Stimulated activated CD4-positive, alpha-beta T cell treated with anti-CD3 and anti-CD28 coated beads, Interleukin-12 subunit alpha, Interleukin-12 subunit beta, amount 100 ng/mL, for 48 hours (primary cell): Measurements from ENCODE around the gene ZNF462.

Source experiments
- DNase-seq, 3 donors: peaks; one replicate each; pipeline ENCODE4 v3.0.0-alpha.2; 2020; ENCODE audit warnings: low read depth in 2 of 3, low spot score in 1 of 3

The ZNF462 gene

DNA sequence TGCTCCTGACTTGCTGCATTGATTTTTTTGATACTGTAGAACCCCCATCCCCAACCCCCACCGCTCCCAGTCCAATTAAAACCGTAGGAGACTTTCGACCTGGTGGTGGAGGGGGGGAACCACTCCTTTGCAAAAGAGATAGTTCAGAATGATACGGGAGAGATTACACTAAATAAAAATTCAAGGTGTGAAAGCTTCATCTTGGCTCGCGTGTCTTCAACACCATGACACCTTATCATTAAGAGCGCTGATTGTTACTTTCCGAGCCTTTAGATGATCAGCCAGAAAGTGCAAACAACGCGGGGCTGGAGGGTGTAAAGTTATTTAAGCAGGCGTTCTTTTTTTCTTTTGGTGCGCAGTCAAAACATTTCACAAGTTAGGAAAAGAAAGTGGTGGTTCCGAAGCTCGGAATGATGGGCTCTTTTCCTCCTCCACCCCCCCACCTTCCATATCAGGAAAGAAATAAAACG lies 1.3 kb upstream of the ZNF462 start:
- DNase-seq = no peak

DNA sequence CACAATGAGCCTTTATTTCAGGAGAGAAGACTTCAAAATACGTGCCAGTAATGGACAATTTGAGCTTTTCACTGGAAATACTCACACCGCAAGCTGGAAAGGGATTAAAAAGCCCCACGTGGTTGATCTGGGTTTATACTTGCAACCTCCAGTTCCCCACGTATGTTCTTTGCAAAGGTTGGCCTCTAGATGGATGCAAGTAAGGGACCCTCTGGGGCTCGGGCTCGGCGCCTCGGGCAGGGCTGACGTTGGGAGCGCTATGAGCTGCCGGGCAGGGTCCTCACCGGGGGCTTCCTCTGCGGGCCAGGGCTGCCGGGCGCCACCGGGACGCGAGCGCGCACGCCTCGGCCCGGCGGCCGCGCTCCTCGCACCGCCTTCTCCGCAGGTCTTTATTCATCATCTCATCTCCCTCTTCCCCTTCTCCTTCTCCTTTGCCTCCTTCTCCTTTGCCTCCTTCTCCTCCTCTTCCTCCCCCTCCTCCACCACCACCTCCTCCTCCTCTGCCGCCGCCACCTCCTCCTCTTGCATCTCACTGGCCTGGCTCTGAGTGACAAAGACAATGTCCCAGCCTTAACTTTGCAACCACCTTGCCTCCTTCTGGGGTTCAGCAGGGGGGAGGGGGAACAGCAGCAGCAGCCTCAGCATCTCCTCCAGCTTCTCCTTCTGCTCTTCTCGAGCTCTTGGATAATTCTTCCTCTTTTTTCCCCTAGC lies 701 bp upstream of the ZNF462 start:
- no peak for DNase-seq

DNA sequence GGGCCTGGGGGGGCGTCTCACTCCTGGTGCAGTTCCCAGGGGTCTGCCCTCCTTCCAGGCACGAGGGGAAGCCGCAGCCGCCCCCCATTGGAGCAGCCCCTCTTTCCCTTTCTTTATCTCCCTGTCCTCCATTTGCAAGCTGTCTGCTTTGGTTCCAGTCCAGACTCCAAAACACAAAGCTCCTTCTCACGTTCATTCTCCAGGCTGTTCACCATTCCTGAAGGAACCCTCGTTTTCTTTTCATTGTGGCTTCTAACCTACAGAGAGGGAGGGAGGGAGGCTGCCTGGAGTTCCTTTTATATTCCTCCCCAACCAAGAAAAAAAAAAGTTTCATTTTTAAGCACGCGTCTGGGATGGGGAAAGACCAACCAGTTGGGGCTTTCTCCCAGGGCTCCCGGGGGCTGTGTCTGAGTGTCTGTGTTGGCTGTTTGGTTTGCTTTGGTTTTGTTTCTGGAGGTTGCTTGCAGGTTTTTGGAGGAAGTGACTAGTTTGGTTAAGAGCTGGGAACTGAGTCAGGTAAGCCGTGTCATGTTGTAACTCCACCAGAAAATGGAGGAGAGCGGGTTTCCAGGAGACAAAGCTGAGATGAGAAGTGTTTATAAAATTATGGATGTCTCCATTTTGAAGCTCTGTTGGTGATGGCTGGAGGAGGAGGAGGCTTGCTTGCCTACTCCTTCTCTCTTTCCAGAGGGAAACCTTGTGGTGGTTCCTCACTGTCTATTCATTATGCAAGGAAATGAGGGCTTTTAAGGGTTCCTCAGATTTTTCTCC lies 1.6 kb downstream of the ZNF462 start:
- DNase-seq = no peak

DNA sequence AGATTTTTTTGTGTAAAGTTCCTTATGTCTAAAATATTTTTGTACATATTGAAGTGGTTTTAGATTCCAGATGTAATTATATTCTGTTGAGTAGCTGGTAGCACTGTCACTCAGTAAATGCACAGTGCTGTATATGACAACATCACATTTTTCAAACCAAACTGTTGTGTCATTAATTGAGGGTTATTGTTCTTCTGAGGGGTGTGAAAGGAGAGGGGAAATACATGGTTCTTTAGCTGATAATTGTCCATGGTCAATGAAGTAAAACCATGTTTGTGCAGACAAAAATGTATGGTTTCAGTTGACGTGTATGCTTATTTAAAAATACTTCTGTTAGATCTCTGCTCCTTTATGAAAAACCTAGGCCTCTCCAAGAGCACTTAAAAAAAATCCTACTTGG lies 3.3 kb downstream of the ZNF462 start:
- DNase-seq = no peak

DNA sequence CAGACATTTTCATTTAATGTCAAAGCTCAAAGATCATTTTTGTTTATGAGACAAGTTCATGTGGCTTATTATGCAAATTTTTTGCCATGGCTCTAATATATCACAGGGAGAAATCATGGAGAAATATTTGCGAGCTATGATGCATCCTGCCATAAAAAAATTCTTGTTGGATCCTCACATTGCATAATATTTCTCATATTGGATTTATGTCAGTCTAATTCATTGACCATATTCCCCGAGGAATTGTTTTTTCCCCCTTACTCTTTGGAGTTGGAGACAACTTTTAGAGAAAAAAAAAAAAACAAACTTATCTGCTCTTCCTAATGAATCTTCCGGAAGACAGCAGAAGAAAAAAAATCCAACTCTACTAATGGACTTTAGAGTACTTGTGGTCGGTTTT lies 4.3 kb downstream of the ZNF462 start:
- no peak for DNase-seq

DNA sequence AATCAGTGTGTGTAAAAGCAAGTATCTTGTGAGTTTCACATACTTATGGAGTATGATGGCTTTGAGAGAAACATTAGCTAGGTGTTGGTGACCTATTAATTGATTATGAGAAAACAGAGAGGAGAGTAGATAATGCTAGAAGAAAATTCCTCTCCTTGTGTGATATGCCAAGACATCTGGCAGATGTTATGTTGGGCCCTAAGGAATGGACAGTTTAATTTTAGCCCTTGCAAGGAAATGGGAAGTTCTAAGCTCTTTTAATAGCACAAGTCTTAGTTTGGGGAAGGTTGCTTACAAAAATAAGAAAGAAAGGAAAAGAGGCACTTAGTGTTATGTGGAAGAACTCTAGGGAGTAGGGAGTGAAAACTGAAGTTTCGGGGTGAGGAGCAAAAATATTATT lies 5.1 kb downstream of the ZNF462 start:
- DNase-seq = no peak

DNA sequence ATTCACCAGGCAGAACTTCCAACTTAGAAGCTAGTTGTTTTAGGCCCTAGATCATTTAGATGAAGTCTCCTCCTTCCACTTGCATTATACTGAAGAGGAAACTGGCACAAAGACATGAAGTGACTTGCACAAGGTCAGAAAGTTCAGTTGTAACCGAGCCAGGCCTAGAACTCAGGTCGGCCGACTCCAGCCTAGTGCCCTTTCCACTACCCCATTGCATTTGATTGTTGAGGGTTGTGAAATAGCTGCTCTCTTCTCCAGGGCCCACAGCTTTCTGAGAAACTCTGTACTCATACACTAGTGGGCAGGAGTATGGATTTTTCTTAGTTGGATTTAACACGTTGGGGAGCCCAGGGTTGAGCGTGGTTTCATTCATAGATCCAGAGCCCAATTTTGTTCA lies 5.6 kb downstream of the ZNF462 start:
- DNase-seq = no peak

DNA sequence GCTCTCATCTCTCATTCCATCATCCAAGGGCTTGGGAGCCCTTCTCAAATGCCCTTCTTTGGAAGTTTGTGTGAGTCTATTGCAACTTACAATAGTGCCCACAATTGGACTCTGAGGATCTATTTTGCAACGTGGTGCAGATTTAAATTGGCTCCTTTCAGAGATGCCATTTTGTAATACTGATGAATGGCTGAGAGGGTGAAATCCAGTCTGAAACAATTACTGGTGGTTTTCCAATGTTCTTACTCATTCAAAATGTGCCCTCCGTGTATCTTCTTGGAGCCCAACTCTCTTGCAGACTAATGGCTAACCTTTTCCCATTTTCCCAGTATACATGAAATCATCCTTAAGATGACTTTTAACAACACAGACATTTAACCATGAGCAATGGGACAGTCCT lies 6.1 kb downstream of the ZNF462 start:
- DNase-seq = no peak

DNA sequence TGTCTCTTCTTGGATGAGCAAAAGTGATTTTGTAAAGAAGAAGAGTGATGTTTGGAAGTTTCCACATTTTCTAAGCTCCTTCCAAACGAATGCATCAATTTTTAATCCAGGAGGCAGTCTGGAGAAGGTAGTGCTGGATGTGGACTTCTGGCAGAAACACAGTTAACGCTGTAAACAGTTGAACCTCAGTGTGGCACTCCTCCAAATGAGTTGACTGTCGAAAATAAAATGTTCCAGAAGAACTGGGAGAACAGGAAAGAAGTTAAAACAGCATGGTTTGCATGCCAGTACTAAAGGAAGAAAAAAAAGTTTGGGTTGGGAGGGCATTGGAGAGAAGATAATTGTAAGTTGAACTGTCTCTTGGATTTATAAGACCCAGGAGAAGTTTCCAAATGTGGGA lies 6.5 kb downstream of the ZNF462 start:
- DNase-seq = no peak

DNA sequence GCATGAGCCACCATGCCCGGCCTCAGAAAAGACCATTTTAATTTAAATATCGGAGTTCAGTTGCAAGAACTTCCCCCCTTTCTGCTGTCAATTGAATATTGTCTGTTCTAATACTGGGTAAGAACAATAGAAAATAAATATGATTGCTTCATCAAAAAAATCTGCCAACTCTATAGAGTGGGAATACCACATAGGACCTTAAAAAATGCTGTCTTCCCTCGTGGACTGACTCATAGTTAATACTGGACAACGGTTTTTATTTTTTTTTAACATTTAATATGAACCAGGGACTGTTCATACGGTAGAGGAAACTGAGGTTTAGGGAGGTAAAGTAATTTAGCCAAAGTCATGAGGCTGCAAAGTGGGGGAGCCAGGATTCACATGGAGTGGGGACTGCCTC lies 9.7 kb downstream of the ZNF462 start:
- no peak for DNase-seq

DNA sequence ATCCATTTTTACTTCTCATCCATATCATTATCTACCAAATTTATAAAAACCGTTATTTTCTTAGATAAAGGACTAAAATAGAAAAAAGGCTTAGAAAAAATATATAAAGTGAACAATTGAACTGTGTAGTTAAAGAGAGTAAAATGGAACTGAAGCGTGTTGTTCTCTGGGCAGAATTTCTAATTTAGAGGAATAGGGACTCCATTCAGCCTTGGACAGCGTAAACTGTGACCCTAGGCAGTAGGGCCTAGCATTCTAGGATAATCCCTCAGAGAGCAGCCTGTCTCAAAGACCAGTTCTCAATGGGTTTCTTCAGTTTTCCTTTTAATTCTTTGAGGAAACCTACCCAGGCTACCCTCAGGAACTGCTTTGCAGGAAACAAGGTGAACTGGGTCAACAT lies 11.1 kb downstream of the ZNF462 start:
- DNase-seq = no peak

DNA sequence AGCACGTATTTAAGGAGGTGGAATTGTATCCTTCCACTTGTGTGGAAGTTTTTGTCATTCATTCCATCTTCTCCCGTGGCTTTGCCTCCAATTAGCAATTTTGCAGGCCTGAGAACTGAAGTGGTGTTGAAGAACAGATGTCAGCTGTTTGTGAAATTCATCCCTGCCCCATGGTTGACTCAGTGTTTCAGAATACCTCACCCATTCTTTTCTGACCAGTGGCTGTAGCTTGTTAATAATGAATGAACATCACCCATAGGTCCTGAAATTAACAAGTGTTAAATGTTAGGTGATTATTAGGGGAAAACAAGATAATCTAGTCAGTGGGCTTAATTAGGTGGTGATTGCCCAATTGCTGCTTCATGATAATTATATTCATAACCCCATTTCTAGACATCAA lies 11.7 kb downstream of the ZNF462 start:
- DNase-seq = no peak

DNA sequence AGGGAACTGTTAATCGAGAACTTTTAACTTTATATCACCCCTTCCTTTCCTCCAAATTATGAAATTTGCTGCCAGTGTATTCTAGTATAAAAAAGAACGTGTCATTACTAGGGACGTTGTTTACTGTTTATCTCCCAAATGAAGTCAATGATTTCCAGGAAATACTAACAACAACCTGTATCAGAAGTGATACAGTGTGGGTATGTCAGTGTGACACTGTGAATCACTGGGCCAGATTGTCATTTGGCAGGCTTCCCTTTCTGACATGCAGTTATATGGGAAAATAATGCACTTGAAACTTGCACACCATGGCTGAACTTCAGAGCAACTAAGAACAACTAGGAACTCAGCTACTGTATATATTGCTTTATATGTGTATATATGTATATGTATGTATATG lies 12.6 kb downstream of the ZNF462 start:
- DNase-seq = no peak

DNA sequence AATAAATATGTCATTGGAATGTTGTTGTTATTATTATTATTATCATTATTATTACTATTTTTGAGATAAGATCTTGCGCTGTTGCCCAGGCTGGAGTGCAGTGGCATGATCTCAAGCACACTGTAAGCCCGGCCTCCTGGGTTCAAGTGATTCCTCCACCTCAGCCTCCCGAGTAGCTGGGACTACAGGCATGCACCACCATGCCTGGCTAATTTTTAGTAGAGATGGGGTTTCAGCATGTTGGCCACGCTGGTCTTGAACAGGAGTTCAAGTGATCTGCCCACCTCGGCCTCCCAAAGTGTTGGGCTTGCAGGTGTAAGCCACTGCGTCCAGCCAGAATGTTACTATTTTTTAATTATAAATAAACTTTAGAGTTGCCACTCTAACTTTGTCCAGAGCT lies 14.4 kb downstream of the ZNF462 start:
- DNase-seq = no peak

DNA sequence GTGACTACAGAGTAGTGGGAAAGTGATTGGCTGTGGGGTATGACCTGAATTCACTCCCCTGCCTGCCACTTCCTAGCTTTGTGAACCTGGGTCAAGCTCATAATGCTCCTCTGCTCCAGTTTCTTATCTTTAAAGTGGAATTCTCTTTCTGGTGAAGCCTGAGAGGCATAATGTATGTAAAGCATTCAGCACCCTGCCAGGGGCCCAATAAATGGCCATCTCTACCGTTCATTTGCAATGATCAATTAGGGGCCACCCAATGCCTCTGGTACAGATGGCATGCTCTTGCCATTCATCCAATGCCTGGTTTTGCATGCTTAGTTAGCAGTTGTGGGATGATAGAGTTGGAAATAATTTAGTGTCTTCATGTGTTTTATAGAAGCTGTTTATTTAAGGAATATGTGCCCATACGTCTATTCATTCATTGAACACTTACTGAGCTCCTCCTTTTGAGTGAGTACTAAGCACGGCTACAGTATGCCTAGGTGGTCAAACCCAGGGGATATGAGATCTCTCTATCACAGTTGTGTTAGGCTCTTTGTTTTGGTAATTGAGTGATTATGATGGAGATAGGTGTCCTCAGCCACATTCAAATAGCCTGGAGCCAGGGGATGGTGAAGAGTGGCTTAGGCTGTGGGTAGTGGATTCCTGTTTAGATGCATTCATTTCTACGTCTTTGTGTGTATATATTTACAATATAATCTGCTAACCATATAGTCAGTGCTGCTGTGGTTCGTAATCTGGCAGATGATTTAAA lies 15.3 kb downstream of the ZNF462 start:
- DNase-seq = no peak

DNA sequence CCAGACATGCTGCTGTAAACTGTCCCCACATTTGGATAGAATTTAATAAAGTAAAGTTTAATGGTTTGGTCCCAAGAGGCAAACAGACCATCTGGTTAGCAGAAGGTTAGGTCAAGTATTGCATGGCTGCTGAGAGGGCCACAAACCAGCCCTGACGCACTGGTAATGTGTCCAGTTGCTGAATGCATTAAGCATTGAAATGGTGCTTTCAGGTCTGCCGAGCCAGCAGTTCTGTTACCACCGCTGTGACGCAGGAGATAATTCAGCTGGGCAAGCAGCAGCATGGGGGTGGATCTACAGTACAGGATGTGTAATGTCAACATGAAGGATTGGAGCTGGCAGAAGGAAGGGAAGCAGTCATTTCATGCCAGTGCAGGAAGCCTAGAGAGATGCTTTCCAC lies 16.0 kb downstream of the ZNF462 start:
- DNase-seq = no peak

DNA sequence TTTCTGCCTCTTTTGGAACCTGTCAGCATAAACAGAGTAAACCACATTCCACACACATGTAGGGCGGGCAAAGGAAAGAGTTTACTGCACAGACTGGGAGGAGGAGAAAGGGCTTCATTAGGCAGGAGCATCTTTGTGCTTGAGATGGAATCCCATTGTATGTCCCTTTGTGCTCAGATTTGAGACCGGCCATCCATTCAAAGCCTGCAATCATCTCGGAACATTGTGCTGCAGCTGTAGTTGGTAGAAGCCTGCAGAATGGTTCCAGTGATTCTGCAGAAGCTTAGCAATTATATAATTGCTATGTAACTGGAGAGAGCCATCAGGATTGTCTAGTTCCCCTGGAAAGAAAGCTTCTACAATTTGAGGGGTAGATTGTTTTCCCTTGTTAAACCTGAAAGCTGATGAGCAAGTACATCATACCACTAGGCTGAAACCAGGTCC lies 16.5 kb downstream of the ZNF462 start:
- DNase-seq = no peak

DNA sequence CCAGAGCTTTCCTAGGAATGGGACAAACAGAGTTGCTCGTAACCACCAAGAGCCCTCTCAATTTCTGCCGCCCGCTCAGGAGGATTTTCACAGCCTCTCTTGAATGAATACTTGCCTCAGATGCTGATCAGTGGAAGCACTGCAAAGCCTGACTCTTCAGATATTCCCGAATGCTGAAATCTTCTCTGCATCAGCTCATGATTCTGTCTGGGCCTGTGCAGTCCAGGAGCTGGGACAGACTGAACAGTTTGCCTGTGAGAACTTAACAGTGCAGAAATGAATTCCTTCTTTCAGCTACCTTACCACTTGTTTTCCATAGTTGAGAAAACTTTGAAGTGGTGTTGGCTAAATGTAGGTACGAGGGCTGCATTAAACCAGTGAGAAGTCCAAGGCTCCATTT lies 17.1 kb downstream of the ZNF462 start:
- no peak for DNase-seq

DNA sequence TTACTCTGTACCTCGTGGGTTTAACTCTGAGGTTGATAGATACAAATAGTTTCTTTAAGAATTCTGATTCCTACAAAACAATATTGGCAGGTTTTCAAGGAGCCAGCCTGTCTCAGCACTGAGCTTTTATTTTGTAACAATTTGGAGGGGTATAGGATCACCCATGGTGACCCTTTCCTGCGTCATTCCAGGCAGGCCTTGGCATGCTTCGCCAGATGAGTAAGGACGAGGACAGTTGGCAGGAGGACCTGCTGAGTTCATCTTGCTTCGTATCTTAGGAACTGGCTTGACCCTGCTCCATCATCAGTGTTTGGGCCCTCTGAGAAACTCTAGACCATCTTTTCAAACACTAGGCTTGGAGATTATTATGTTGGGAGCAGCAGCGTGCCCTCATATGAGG lies 17.9 kb downstream of the ZNF462 start:
- no peak for DNase-seq

DNA sequence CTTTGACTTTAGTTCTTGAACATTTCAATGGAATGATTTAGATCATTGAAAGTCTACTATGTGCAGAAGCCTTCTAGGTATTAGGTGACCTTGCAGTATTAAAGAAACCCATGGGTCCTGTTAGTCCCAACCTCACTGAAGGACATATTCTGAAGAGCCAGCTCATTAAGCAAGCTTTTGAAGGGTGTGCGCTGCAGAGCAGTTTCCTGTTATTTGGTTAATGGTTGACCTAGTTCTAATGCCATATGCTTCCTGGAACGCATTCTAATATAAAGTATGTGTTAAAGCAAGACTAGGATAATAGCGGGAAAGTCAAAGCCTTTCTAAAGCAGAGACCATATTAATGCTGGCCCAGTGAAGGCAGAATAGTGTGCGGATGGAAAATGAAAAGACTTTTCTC lies 20.1 kb downstream of the ZNF462 start:
- no peak for DNase-seq

DNA sequence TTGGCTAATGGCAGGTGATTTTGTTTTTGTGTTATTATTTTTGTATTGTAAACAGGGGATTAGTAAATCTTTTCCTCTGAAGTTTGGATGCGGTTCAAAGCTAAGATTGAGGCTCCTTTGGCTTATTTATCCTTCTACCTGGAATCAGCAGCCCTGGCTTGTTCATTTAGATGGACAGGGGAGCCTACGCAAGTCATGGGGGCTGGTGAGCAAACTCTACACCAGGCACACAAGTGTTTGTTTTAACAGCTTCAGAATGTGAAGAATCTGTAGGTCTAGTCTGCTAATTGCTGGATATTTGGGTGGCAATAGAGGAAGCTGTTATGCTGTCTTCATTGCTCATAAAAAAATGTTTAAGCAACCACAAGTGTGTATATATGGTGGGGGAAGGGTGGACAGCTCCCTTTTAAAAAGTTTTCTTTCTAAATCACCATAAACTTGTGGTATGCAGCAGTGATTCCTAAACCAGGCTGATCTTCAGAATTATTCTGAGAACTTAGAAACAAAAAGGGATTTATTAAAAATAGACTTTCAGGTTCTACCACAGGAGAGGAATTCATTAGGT lies 20.7 kb downstream of the ZNF462 start:
- no peak for DNase-seq

DNA sequence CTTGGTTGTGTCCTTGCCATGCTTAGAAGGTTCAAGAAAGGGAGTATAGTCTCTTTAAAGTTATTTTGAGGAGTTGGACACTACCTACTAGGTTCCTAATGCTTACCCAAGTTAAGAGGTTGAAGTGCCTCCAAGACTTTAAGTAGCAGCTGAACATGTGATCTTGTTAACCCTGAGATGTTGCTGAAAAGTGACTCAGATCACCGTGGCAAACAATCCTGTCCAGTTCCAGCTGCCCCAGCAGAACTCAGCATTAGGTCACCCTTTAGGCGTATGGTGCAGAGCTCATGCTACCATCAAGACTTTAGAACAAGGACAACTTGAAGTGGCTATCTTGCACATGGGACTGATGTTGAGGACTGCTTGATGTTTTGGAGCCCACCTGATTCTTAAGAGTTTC lies 22.5 kb downstream of the ZNF462 start:
- no peak for DNase-seq
